NCI-H1694 (cell line): Measurements from ENCODE around the gene CT47A1.
"Not testable (repeated sequence)": the region's sequence is repeated elsewhere in the genome, so short reads cannot be mapped to it uniquely, and the experiment has no call there.

Source experiments
- DNase-seq: peaks from one replicate; lab custom pipeline; 2025; lab: John Stamatoyannopoulos, UW

CT47A1 gene

DNA sequence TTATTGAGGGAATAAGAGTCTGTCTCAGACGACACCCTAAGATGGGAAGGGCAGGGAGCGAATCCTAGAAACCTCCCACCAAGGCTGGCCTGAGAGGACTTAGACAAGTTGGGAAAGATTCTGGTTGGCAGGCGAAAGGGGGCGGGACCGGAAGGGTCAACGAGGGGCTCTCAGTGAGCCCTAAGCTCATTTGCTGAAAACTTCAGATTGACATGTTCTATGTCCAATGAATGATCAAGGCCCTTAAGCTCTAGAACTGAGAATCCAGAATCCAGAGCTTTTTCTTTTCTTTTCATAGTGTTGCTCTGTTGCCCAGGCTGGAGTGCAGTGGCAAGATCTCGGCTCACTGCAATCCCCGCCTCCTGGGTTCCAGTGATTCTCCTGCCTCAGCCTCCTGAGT is at the start of gene CT47A1:
CT47A1 (minus strand) TSS at position 101 of the 400 bp plus-strand sequence. CDS start 231 bp downstream, outside the sequence.
- not testable (repeated sequence) for DNase-seq

DNA sequence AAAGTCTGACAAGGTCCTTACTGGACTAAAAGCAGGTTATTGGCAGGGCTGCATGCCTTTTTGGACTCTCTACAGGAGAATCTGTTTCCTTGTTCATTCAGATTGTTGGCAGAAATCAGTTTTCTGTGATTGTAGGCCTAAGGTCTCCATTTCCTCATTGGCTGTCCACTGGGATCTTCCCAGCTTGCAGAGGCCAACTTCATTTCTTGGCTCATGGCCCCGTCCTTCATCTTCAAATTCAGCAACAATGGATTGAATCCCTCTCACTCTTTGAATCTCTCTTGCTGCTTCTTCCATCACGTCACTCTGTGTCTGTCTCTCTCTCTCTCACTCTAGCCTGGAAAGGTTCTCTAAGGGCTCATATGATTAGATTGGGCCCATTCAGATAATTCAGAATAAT is 47.0 kb upstream of the CT47A1 start:
- no peak for DNase-seq

DNA sequence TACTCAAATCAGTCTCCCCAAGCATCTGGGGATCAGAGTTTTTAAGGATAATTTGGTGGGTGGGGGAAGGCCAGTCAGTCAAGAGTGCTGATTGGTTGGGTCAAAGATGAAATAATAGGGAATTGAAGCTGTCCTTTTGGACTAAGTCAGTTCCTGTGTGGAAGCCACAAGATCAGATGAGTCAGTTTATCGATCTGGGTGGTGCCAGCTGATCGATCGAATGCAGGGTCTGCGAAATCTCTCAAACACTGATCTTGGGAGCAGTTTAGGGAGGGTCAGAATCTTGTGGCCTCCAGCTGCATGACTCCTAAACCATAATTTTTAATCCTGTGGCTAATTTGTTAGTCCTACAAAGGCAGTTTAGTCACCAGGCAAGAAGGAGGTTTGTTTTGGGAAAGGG is 44.5 kb upstream of the CT47A1 start:
- no peak for DNase-seq

DNA sequence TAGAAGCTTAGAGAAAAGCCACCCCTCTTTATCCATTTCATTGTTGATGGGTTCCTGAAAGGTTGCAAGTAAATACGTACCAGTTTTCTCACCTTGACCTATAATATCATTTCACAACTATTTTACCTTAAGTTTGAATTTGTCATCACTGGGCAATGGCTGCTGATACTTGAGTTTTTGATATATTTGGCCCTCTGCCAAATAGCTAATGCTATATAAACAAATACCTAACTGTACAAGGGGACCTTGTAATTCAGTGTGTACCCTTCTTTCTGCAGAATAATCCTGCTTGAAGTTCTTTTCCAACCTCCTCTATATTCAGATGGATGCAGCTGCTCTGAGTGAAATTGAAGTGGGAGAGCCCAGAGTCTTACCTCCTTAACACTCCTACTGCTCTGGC is 42.9 kb upstream of the CT47A1 start:
- no peak for DNase-seq

DNA sequence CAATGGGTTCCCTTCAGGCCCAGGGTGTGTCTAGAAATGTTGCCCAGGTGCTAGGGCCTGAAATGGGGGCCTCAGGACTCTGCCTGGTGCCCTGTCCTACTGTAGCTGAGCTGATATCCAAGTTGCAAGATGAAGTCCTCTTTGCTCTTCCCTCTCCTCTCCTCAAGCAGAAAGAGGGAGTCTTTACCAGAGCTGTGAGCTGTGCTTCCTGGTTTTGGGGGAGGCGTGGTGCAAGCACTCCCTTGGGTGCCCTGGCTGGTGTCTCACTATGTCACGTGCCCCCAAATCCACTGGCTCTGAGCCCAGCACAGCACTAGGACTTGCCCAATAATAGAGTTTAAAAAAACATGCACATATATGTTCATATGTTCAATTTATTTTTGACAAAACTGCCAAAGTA is 29.3 kb upstream of the CT47A1 start:
- DNase-seq = no peak

DNA sequence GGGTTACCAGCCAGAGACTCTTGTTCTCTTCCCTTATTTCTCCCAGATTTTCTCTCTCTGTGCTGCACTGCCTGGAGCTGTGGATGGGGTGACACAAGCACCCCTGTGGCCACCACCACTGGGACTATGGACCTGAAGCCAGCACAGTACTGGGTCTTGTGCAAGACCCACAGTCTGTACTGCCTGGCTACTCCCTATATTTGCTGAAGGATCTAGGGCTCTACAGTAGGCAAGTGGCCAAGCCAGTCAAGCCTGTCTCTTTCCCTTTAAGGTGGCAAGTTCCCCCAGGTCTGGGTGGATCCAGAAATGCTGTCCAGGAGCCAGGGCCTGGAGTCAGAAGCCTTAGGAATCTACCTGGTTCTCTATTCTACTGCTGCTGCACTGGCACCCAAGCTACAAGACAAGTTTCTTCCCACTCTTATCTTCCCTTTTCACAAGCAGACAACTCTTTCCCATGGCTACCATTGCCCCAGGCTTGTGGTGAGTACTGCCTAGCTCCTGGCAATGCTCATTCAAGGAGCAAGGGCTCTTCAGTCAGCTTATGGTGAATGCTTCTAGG is 28.4 kb upstream of the CT47A1 start:
- DNase-seq = no peak

DNA sequence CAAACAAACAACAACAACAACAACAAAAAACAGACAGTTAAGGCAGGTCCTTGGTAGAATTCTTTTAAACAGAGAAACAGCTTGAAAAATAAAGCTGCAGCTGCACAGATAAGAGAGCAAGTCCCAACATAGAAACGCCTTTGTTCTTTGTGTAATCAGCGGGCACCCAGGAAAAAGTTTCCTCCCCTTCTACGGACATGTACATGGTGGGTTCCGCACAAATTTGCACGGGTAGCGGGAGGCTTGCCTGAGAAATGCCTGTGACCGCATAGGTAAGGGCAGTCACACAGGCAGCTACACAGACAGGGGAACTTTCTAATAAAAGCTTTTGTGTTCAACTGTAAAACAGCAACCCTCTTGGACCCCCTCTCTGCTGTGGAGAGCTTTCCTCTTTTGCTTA is 25.7 kb upstream of the CT47A1 start:
- no peak for DNase-seq

DNA sequence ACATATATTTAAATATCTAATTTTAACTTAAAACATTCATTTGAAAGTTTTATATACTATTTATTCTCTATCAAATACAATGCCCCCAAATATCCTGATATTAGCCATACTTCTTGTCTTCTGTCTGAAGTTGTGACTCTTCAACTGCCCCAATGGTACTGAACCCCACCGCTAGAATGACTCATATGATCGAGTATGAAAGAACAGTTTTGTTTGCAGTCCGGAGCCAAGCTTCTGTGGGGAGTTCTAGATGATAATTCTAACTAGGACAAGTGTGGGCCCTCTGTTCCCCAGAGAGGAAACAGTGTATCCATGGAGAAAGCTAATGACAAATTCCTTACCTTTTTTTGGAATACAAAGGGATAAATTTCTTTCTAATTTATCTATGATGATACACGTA is 24.7 kb upstream of the CT47A1 start:
- no peak for DNase-seq

DNA sequence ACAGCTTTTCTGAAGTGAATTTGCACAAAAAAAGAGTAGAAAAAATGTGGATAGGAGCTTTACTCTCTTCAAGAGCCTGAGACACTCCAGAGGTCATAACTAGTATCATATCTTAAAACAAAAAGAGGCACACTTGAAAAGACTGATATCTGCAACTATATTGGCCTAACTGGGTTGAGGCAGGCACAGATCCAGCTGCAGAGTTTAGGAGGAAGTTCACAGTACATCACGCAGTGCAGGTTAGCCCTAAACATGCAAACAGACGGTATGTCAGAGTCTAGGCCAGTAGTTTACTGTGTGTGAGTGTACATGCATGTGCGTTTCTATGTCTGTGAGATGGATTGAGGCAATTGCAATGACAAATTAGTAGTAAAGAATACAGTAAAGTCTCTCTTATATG is 24.2 kb upstream of the CT47A1 start:
- DNase-seq = no peak

DNA sequence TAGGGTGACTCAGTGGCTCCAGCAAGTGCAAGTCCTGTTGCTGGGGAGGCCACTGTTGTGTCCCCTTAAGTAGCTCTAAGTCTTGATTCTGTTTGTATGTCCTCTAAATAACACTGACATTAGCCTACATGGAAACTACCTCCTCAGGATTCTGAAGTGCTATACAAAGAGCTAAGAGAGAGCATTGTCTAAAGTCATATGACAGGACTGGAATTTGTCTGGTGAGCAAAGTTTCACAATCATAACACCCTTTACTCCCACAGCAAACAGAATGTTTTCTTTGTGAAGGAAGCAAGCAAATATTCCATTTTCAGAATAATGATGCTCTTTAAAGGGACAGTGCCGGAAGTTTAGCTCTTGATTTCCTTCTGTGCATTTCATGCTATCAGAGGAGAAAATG is 23.4 kb upstream of the CT47A1 start:
- DNase-seq = no peak

DNA sequence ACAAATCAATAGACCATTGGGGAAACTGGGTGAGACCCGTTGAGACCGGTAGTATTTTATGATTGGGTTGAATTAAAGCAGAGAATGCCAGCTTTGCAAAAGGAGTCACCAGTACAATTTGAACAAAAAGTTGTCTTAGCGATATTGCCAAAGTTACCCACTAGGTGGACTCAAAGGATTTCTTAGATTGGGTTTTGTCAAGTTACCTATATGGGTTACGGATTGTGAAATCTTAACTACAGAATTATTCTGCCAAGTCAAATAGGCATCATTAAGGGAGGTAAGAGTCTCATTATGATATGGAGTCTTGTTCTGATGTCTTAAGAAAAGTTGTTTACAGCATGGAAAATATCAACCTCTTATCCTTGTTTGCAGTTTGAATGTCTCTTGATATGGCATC is 15.0 kb upstream of the CT47A1 start:
- peak; percentile 45 for DNase-seq

DNA sequence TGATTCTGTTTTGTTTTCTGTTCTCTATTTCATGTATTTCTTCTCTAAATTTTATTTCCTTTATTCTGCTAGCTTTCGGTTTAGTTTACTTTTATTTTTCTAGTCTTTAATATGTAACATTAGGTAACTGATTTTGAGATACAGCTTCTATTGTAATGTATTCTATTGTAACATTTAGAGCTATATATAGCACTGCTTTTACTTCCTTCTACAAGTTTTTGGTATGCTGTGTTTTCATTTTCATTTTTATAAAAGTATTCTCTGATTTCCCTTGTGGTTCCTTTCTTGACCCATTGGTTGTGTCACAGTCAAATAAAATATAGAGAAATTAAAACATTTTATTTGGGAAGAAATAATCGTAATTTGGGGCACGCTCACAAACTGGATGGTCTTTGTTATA is 13.9 kb upstream of the CT47A1 start:
- no peak for DNase-seq

DNA sequence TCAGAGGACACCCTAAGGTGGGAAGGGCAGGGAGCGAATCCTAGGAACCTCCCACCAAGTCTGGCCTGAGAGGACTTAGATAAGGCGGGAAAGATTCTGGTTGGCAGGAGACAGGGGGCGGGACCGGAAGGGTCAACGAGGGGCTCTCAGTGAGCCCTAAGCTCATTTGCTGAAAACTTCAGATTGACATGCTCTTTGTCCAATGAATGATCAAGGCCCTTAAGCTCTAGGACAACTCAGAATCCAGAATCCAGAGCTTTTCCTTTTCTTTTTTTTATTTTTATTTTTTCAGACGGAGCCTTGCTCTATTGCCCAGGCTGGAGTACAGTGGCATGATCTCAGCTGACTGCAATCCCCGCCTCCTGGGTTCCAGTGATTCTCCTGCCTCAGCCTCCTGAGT is 29.1 kb downstream of the CT47A1 start, which contains the start of gene CT47A7:
CT47A7 (minus strand) TSS at position 101 of the 400 bp plus-strand sequence. CDS start 255 bp downstream, outside the sequence.
- not testable (repeated sequence) for DNase-seq
